ENCODE results near the gene DPYSL5. TPM values are rescaled to one million over a fixed set of nuclear protein-coding genes. Genes with fewer than 3 reads are reported as not detected.

The DPYSL5 gene
- total and polyA plus RNA-seq, 12 donors = 0.01 to 0.12 TPM; not detected in 10

- ATAC-seq (no peak), DNase-seq (no peak)
- TF ChIP-seq CTCF (IDR thresholded peaks at IDR 0.05) = no peak
- Histone ChIP-seq H3K4me1 (peaks cover 0 to 15% (median 0%) of the 10 kb centered on the region in 9 donors), H3K27ac (no peak overlapping the region), H3K9me3 (no peaks in the 10 kb centered on the region), H3K4me3 (no peak overlapping the region), H3K36me3 (no peaks in the 10 kb centered on the region), H3K27me3 (peaks cover 0 to 17% (median 0%) of the 10 kb centered on the region in 7 donors)
- intact Hi-C loops (cut with DNase I) = no loop called here
- WGBS, 2 donors = 81 to 89% methylated on average over 2 of the region's 2 CpGs
Observed at GRCh38 chr2:26864226-26864625, 16.3 kb downstream of the DPYSL5 start.

GRCh38 chr2:26864646-26865045, 16.7 kb downstream of the DPYSL5 start:
- 83 to 92% methylated on average over 7 of the region's 7 CpGs for WGBS, 2 donors
- TF ChIP-seq CTCF (IDR thresholded peaks at IDR 0.05) = no peak
- DNase-seq = no peak

GRCh38 chr2:26870585-26871095, 22.7 kb downstream of the DPYSL5 start:
- Histone ChIP-seq H3K27ac (no peak overlapping the region), H3K27me3 (peaks cover 0 to 42% (median 7%) of the 10 kb centered on the region in 7 donors), H3K36me3 (no peaks in the 10 kb centered on the region), H3K9me3 (no peaks in the 10 kb centered on the region), H3K4me1 (no peaks in the 10 kb centered on the region), H3K4me3 (no peak overlapping the region)
- intact Hi-C loops (cut with DNase I) = no loop called here
- no peak for TF ChIP-seq CTCF (IDR thresholded peaks at IDR 0.05)
- ATAC-seq (no peak), DNase-seq (no peak)
- WGBS, 2 donors = 90 to 95% methylated on average over 4 of the region's 4 CpGs

More at GRCh38 chr2:26864646-26865045, 16.7 kb downstream of the DPYSL5 start:
- Histone ChIP-seq H3K4me1 (peaks cover 0 to 15% (median 0%) of the 10 kb centered on the region in 9 donors), H3K36me3 (no peaks in the 10 kb centered on the region), H3K27ac (no peak overlapping the region), H3K27me3 (peaks cover 0 to 13% (median 4%) of the 10 kb centered on the region in 7 donors), H3K9me3 (no peaks in the 10 kb centered on the region), H3K4me3 (no peak overlapping the region)
- intact Hi-C loops (cut with DNase I) = no loop called here
- no peak for ATAC-seq

- Histone ChIP-seq H3K36me3 (no peaks in the 10 kb centered on the region), H3K27me3 (peaks cover 0 to 45% (median 7%) of the 10 kb centered on the region in 7 donors), H3K27ac (no peak overlapping the region), H3K9me3 (no peaks in the 10 kb centered on the region), H3K4me3 (no peak overlapping the region), H3K4me1 (no peaks in the 10 kb centered on the region)
- ATAC-seq = no peak
- intact Hi-C loops (cut with DNase I) = no loop called here
- no peak for DNase-seq
- WGBS, 2 donors = 70 to 72% methylated on average over 6 of the region's 6 CpGs
- no peak for TF ChIP-seq CTCF (IDR thresholded peaks at IDR 0.05)
Observed at GRCh38 chr2:26873286-26873983, 25.5 kb downstream of the DPYSL5 start.
